Transverse colon (tissue), 4 donors: Measurements from ENCODE around the gene SLC7A10.
"Not testable (repeated sequence)": the region's sequence is repeated elsewhere in the genome, so short reads cannot be mapped to it uniquely, and the experiment has no call there.

Experiments used
- POLR2A ChIP-seq: fragments of 450-650 bp; IDR thresholded peaks from one replicate; pipeline ENCODE4 v1.6.1; 2016; ENCODE audit warnings: antibody characterized with exemption, mild to moderate bottlenecking, moderate library complexity
- POLR2AphosphoS5 ChIP-seq, 3 donors: sonication (generic); formaldehyde crosslinking; IDR thresholded peaks; one replicate each; pipeline ENCODE4 v1.6.1; 2016; ENCODE audit warnings: antibody characterized with exemption in 3 of 3
- TF ChIP-seq, protein P1 (sequence below), 5 experiments: fragments of 200-600 bp in 3 of 5; fragments of 450-650 bp in 2 of 5; sonication (generic) in 3 of 5; IDR thresholded peaks; 1 replicate in 2 of 5; 2 replicates in 3 of 5; pipeline ENCODE4 v1.5.1; 2016 to 2017; ENCODE audit warnings: antibody characterized with exemption in 5 of 5, inconsistent platforms in 3 of 5, mild to moderate bottlenecking in 2 of 5, moderate library complexity in 1 of 5

DNA sequence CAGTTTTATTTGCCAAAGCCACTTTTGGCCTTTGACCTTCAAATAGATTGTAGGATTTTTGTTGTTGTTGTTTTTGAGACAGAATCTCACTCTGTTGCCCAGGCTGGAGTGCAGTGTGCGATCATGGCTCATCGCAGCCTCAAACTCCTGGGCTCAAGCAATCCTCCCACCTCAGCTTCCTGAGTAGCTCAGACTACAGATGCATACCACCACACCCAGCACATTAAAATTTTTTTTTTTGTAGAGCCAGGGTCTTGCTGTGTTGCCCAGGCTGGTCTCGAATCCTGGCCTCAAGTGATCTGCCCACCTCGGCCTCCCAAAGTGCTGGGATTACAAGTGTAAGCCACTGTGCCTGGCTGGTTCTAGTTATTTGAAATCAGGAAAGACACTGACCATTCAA lies 34.6 kb downstream of the SLC7A10 start:
- TF ChIP-seq, protein P1, sequence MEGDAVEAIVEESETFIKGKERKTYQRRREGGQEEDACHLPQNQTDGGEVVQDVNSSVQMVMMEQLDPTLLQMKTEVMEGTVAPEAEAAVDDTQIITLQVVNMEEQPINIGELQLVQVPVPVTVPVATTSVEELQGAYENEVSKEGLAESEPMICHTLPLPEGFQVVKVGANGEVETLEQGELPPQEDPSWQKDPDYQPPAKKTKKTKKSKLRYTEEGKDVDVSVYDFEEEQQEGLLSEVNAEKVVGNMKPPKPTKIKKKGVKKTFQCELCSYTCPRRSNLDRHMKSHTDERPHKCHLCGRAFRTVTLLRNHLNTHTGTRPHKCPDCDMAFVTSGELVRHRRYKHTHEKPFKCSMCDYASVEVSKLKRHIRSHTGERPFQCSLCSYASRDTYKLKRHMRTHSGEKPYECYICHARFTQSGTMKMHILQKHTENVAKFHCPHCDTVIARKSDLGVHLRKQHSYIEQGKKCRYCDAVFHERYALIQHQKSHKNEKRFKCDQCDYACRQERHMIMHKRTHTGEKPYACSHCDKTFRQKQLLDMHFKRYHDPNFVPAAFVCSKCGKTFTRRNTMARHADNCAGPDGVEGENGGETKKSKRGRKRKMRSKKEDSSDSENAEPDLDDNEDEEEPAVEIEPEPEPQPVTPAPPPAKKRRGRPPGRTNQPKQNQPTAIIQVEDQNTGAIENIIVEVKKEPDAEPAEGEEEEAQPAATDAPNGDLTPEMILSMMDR (IDR thresholded peaks at IDR 0.05): not testable (repeated sequence)
- not testable (repeated sequence) for TF ChIP-seq POLR2A; POLR2AphosphoS5 (IDR thresholded peaks at IDR 0.05)
